B cell (primary cell): Measurements from ENCODE around the gene PHOX2B.

Experiments used
- EZH2 ChIP-seq: IDR thresholded peaks from 2 replicates; pipeline ENCODE4 v1.6.1; 2012; ENCODE audit warnings: borderline replicate concordance, low read depth, mild to moderate bottlenecking, moderate library complexity, low read length; ENCODE audit not compliant: insufficient read depth, poor library complexity, severe bottlenecking
- TF ChIP-seq, protein P1 (sequence below): fragments of 200-600 bp; IDR thresholded peaks from one replicate; pipeline ENCODE4 v1.8.0; 2022; ENCODE audit warnings: antibody characterized with exemption, mild to moderate bottlenecking

DNA sequence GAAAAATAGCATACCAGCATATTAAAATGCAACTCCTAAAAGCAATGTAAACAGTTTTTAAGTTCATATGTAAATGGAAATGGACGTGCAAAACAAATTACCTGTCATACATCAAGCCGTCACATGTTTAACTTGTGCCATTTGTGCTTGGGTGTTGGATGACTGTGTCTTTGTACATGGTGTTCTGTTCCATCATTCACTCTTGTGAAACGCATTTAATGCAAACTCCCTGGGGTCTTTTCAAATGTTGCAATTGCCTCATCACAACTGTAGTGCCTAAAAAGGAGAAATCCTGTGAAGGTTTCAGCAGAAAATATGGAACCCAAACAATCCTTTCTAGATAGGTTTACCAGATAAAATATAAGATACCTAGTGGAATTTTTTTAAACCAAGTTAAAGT is 52.4 kb downstream of the PHOX2B start:
- no peak for TF ChIP-seq EZH2
- TF ChIP-seq, protein P1, sequence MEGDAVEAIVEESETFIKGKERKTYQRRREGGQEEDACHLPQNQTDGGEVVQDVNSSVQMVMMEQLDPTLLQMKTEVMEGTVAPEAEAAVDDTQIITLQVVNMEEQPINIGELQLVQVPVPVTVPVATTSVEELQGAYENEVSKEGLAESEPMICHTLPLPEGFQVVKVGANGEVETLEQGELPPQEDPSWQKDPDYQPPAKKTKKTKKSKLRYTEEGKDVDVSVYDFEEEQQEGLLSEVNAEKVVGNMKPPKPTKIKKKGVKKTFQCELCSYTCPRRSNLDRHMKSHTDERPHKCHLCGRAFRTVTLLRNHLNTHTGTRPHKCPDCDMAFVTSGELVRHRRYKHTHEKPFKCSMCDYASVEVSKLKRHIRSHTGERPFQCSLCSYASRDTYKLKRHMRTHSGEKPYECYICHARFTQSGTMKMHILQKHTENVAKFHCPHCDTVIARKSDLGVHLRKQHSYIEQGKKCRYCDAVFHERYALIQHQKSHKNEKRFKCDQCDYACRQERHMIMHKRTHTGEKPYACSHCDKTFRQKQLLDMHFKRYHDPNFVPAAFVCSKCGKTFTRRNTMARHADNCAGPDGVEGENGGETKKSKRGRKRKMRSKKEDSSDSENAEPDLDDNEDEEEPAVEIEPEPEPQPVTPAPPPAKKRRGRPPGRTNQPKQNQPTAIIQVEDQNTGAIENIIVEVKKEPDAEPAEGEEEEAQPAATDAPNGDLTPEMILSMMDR: no peak
